ENCODE data around the gene HNMT.

Gene HNMT

DNA sequence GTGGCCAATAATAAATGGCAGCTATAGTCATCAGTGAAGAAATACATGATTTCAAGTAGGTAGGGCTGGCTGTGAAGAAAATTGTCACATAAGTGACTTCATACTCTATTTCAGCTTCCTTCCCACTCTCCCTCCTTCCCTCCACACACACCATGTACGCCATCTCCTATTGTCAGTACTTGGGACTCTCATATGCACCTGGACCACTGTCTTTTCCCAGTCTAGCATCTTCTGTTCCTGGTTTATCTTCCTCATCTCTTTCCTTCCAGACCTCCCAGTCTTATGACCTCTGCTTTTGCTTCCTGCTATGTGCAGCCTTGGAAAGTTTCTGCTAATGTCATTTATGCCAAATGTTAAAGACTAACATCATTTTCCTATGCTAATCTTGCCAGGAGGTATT lies 35.0 kb downstream of the HNMT start:
- Histone ChIP-seq H3K4me1 (ENCODE audit: insufficient read depth, poor library complexity, severe bottlenecking) (no peaks in the 10 kb centered on the region), H3K27ac (ENCODE audit: poor library complexity, severe bottlenecking) (no peak overlapping the region), H3K9me3 (ENCODE audit: severe bottlenecking) (no peaks in the 10 kb centered on the region), H3K27me3 (ENCODE audit: insufficient read depth, poor library complexity, severe bottlenecking) (no peaks in the 10 kb centered on the region), H3K4me3 (ENCODE audit: severe bottlenecking) (no peak overlapping the region), H3K36me3 (ENCODE audit: low read depth) (no peaks in the 10 kb centered on the region)
- ATAC-seq (ENCODE audit: low read depth), result no peak
- TF ChIP-seq, protein P1, sequence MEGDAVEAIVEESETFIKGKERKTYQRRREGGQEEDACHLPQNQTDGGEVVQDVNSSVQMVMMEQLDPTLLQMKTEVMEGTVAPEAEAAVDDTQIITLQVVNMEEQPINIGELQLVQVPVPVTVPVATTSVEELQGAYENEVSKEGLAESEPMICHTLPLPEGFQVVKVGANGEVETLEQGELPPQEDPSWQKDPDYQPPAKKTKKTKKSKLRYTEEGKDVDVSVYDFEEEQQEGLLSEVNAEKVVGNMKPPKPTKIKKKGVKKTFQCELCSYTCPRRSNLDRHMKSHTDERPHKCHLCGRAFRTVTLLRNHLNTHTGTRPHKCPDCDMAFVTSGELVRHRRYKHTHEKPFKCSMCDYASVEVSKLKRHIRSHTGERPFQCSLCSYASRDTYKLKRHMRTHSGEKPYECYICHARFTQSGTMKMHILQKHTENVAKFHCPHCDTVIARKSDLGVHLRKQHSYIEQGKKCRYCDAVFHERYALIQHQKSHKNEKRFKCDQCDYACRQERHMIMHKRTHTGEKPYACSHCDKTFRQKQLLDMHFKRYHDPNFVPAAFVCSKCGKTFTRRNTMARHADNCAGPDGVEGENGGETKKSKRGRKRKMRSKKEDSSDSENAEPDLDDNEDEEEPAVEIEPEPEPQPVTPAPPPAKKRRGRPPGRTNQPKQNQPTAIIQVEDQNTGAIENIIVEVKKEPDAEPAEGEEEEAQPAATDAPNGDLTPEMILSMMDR (IDR thresholded peaks at IDR 0.05; ENCODE audit: poor library complexity, severe bottlenecking), result no peak
- no peak for DNase-seq (ENCODE audit: low spot score)

GRCh38 chr2:138000009-138000408 lies 35.7 kb downstream of the HNMT start:
- TF ChIP-seq, protein P1 (IDR thresholded peaks at IDR 0.05; ENCODE audit: poor library complexity, severe bottlenecking), result no peak
- H3K4me3 ChIP-seq (ENCODE audit: severe bottlenecking), result no peak overlapping the region
- DNase-seq (ENCODE audit: low spot score), result no peak
- no peak for ATAC-seq (ENCODE audit: low read depth)
- H3K27me3 ChIP-seq (ENCODE audit: insufficient read depth, poor library complexity, severe bottlenecking), result no peaks in the 10 kb centered on the region
- no peaks in the 10 kb centered on the region for H3K4me1 ChIP-seq (ENCODE audit: insufficient read depth, poor library complexity, severe bottlenecking)
- H3K36me3 ChIP-seq (ENCODE audit: low read depth), result no peaks in the 10 kb centered on the region
- H3K9me3 ChIP-seq (ENCODE audit: severe bottlenecking), result no peaks in the 10 kb centered on the region
- H3K27ac ChIP-seq (ENCODE audit: poor library complexity, severe bottlenecking), result no peak overlapping the region

GRCh38 chr2:138000796-138001195 lies 36.5 kb downstream of the HNMT start:
- H3K36me3 ChIP-seq (ENCODE audit: low read depth), result no peaks in the 10 kb centered on the region
- TF ChIP-seq, protein P1 (IDR thresholded peaks at IDR 0.05; ENCODE audit: poor library complexity, severe bottlenecking), result no peak
- no peaks in the 10 kb centered on the region for H3K4me1 ChIP-seq (ENCODE audit: insufficient read depth, poor library complexity, severe bottlenecking)
- H3K27me3 ChIP-seq (ENCODE audit: insufficient read depth, poor library complexity, severe bottlenecking), result no peaks in the 10 kb centered on the region
- H3K4me3 ChIP-seq (ENCODE audit: severe bottlenecking), result no peak overlapping the region
- H3K27ac ChIP-seq (ENCODE audit: poor library complexity, severe bottlenecking), result no peak overlapping the region
- DNase-seq (ENCODE audit: low spot score) (no peak), ATAC-seq (ENCODE audit: low read depth) (no peak)
- no peaks in the 10 kb centered on the region for H3K9me3 ChIP-seq (ENCODE audit: severe bottlenecking)

DNA sequence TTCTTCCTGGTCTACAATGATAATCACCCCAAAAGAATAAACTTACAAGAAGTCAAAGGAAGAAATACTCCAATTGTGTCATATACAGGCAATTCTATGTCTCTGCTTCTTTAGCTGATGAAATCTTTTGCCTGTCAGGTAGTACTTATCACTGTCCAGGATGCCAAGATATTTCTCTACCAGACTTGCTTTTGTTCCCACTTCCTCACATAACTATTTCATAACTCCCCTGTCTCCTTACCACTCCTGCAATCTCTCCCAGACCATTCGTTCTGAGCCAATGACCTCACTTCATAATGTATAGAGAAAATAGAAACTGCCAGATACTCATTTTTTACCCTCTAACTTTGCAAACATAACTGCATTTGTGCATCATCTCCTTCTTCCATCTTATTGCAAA lies 39.1 kb downstream of the HNMT start:
- DNase-seq (ENCODE audit: low spot score) (no peak), ATAC-seq (ENCODE audit: low read depth) (peak; percentile 40; the same call in 2 of the 3 replicates)
- TF ChIP-seq, protein P1 (IDR thresholded peaks at IDR 0.05; ENCODE audit: poor library complexity, severe bottlenecking), result no peak
- Histone ChIP-seq H3K4me1 (ENCODE audit: insufficient read depth, poor library complexity, severe bottlenecking) (no peaks in the 10 kb centered on the region), H3K9me3 (ENCODE audit: severe bottlenecking) (no peaks in the 10 kb centered on the region), H3K4me3 (ENCODE audit: severe bottlenecking) (no peak overlapping the region), H3K27ac (ENCODE audit: poor library complexity, severe bottlenecking) (no peak overlapping the region), H3K36me3 (ENCODE audit: low read depth) (no peaks in the 10 kb centered on the region), H3K27me3 (ENCODE audit: insufficient read depth, poor library complexity, severe bottlenecking) (no peaks in the 10 kb centered on the region)

- no peaks in the 10 kb centered on the region for H3K36me3 ChIP-seq (ENCODE audit: low read depth)
- ATAC-seq (ENCODE audit: low read depth), result no peak
- no peak overlapping the region for H3K27ac ChIP-seq (ENCODE audit: poor library complexity, severe bottlenecking)
- DNase-seq (ENCODE audit: low spot score), result no peak
- TF ChIP-seq, protein P1 (IDR thresholded peaks at IDR 0.05; ENCODE audit: poor library complexity, severe bottlenecking), result no peak
- no peaks in the 10 kb centered on the region for H3K9me3 ChIP-seq (ENCODE audit: severe bottlenecking)
- H3K4me1 ChIP-seq (ENCODE audit: insufficient read depth, poor library complexity, severe bottlenecking), result no peaks in the 10 kb centered on the region
- H3K27me3 ChIP-seq (ENCODE audit: insufficient read depth, poor library complexity, severe bottlenecking), result no peaks in the 10 kb centered on the region
- no peak overlapping the region for H3K4me3 ChIP-seq (ENCODE audit: severe bottlenecking)
These were observed 43.2 kb downstream of the HNMT start for GRCh38 chr2:138007431-138007830.

Measured in RWPE2 (cell line).